Tibial artery (tissue), 4 donors: ENCODE data around the gene HLA-DMB.

Experiments
- DNase-seq, 2 donors: peaks; one replicate each; pipeline ENCODE4 v3.0.0-alpha.2; 2019
- H3K27ac ChIP-seq, 2 donors: fragments of 200-600 bp; sonication (generic) in 1 of 2; 1 replicate in 1 of 2; 2 replicates in 1 of 2; pipeline ENCODE4 v1.5.1; 2018 to 2019; ENCODE audit warnings: mild to moderate bottlenecking in 1 of 2
- H3K27me3 ChIP-seq, 2 donors: fragments of 200-600 bp; sonication (generic) in 1 of 2; one replicate each; pipeline versions ENCODE4 v1.5.1 to v1.6.0; 2016 to 2019
- H3K36me3 ChIP-seq, 3 donors: fragments of 200-600 bp; sonication (generic) in 2 of 3; one replicate each; pipeline ENCODE4 v1.5.1; 2016 to 2019; ENCODE audit warnings: mild to moderate bottlenecking in 2 of 3
- H3K4me1 ChIP-seq, 4 donors: fragments of 200-600 bp; sonication (generic) in 2 of 4; 1 replicate in 3 of 4; 2 replicates in 1 of 4; pipeline ENCODE4 v1.5.1; 2016 to 2019
- H3K4me3 ChIP-seq, 2 donors: fragments of 200-600 bp; sonication (generic) in 1 of 2; 1 replicate in 1 of 2; 2 replicates in 1 of 2; pipeline ENCODE4 v1.5.1; 2018 to 2019; ENCODE audit warnings: mild to moderate bottlenecking in 2 of 2
- H3K9me3 ChIP-seq, 3 donors: fragments of 200-600 bp; sonication (generic) in 1 of 3; one replicate each; pipeline ENCODE4 v1.5.1; 2016 to 2019
- intact Hi-C: fragments of 100-400 bp; cut with DNase I; formaldehyde crosslinking; loops from one replicate; pipeline ENCODE4 v1.15.0; 2023; ENCODE audit warnings: low total_unique reads
- TF ChIP-seq, protein P1 (sequence below), 2 experiments: fragments of 200-600 bp in 1 of 2; fragments of 450-650 bp in 1 of 2; IDR thresholded peaks; one replicate each; pipeline ENCODE4 v1.5.1; 2017 to 2019; ENCODE audit warnings: antibody characterized with exemption in 2 of 2, mild to moderate bottlenecking in 1 of 2, moderate library complexity in 1 of 2

The HLA-DMB gene

DNA sequence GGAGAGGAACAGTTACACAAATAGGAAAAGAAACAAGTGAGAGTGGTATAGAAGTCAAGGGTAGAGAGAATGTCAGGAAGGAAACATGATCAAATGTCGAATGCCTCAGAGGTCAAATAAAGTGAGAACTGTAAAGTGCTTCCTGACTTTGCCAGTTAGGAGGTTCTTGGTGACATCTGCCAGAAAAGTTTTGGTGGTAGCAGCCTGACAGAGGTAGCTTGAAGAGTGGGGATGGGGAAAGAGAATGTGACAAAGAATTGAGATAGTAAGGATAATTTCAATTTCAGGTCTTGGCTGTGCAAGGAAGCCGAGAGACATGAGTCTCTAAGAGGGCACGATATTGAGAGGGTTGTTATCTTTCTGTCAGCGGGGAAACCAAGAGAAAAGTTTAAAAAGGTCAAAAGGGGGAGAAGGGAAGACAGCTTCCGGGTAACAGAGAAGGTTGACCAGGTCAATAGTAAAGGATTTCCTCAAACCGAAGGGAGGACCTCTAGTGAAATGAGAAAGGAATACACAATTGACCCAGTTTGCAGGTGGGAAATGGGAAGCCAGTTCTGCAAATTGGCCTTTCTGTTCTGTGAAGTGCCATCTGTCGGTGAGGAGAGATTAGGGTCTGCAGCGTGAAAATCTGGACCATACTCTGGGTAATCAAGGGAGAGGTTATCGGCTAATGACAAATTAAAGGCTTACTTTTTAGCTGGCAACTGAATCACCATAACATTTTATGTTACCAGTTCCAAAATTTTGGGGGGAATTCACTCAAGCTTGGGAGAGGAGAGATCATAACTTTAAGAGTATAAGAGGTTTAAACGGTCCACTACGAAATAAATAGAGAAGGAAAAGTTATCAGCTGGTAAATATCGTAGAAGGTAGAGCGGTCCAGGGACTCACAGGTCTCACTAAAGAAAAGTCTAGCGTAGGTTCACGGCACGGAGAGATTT, 26.6 kb upstream of the HLA-DMB start:
- intact Hi-C loops: loop anchor here (5.0 kb wide), 2 partner anchors 35 to 130 kb away; partner anchors contain the start of gene TAP2
- peak overlapping the region; percentile 90 to 94 for H3K4me3 ChIP-seq
- peak overlapping the region; percentile 99 for H3K27ac ChIP-seq
- no peak for DNase-seq
- peaks cover 0 to 38% (median 12%) of the 10 kb centered on the region in 4 donors for H3K4me1 ChIP-seq
- H3K36me3 ChIP-seq: peaks cover under 1 to 3% (median 3%) of the 10 kb centered on the region in 3 donors
- no peaks in the 10 kb centered on the region for H3K27me3 ChIP-seq
- TF ChIP-seq, protein P1, sequence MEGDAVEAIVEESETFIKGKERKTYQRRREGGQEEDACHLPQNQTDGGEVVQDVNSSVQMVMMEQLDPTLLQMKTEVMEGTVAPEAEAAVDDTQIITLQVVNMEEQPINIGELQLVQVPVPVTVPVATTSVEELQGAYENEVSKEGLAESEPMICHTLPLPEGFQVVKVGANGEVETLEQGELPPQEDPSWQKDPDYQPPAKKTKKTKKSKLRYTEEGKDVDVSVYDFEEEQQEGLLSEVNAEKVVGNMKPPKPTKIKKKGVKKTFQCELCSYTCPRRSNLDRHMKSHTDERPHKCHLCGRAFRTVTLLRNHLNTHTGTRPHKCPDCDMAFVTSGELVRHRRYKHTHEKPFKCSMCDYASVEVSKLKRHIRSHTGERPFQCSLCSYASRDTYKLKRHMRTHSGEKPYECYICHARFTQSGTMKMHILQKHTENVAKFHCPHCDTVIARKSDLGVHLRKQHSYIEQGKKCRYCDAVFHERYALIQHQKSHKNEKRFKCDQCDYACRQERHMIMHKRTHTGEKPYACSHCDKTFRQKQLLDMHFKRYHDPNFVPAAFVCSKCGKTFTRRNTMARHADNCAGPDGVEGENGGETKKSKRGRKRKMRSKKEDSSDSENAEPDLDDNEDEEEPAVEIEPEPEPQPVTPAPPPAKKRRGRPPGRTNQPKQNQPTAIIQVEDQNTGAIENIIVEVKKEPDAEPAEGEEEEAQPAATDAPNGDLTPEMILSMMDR (IDR thresholded peaks at IDR 0.05): peak; percentile 38 to 39
- H3K9me3 ChIP-seq: no peaks in the 10 kb centered on the region

DNA sequence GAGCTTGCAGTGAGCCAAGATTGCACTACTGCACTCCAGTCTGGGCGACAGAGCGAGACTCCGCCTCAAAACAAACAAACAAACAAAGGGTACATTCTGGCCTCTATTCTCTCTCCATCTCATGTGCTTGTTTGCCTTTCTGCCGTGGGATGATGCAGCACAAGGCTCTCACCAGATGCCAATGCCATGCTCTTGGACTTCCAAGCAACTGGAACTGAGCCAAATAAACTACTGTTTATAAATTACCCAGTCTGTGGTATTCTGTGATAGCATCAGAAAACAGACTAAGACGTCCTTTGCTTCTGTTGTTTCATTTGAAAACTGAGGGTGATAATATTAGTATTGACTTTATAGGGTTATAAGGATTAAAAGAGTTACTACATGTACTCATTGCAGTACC, 23.9 kb upstream of the HLA-DMB start:
- no peak overlapping the region for H3K4me3 ChIP-seq
- TF ChIP-seq, protein P1 (IDR thresholded peaks at IDR 0.05): no peak
- H3K27ac ChIP-seq: no peak overlapping the region

DNA sequence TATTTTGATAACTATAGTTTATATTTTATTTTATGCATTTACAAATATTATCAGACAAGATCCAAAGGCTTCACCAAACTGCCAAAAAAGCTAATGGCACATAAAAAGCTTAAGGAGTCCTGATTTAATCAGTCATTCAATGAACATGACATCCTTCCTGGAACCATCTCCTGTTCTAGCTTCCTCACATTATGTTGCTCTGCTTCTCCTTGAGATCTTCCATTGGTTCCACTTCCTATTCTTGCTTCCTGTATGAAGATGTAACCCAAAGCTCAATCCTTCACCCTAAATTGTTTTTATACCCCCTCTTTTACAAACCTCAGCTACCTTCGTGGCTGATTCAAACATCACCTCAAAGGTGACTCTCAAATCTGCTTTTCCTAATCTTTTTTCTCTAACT, 23.0 kb upstream of the HLA-DMB start:
- intact Hi-C loops: no loop called here
- no peak for DNase-seq
- peaks cover 0 to 41% (median 12%) of the 10 kb centered on the region in 4 donors for H3K4me1 ChIP-seq
- TF ChIP-seq, protein P1 (IDR thresholded peaks at IDR 0.05): no peak
- no peak overlapping the region for H3K4me3 ChIP-seq
- no peaks in the 10 kb centered on the region for H3K36me3 ChIP-seq
- no peaks in the 10 kb centered on the region for H3K27me3 ChIP-seq
- no peak overlapping the region for H3K27ac ChIP-seq
- H3K9me3 ChIP-seq: no peaks in the 10 kb centered on the region

More for the DNA sequence above, 23.9 kb upstream of the HLA-DMB start:
- no peak for DNase-seq
- Histone ChIP-seq H3K27me3 (no peaks in the 10 kb centered on the region), H3K36me3 (no peaks in the 10 kb centered on the region), H3K9me3 (no peaks in the 10 kb centered on the region), H3K4me1 (peaks cover 0 to 41% (median 12%) of the 10 kb centered on the region in 4 donors)
- intact Hi-C loops: loop anchor here (5.0 kb wide), 2 partner anchors 32 to 127 kb away; partner anchors contain the start of gene TAP2

GRCh38 chr6:32962213-32962826, 21.5 kb upstream of the HLA-DMB start:
- TF ChIP-seq, protein P1 (IDR thresholded peaks at IDR 0.05): no peak
- peaks cover 0 to 37% (median 10%) of the 10 kb centered on the region in 4 donors for H3K4me1 ChIP-seq
- intact Hi-C loops: no loop called here

DNA sequence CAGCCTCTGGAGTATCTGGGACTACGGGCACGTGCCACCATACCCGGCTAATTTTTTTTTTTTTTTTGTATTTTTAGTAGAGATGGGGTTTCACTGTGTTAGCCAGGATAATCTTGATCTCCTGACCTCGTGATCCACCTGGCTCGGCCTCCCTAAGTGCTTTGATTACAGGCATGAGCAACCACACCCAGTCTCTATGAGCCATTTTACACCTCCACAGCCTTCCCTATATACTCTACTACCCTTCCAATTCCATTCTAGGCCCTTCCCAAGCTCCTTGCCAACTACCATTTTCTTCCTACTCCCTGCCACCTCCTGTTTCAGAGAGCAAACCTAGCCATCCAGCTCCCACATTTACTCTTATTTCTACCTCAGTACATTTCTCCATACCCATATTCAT, 19.7 kb upstream of the HLA-DMB start:
- Histone ChIP-seq H3K4me1 (peaks cover 0 to 20% (median 0%) of the 10 kb centered on the region in 4 donors), H3K36me3 (no peaks in the 10 kb centered on the region), H3K4me3 (no peak overlapping the region), H3K27me3 (no peaks in the 10 kb centered on the region), H3K9me3 (no peaks in the 10 kb centered on the region), H3K27ac (no peak overlapping the region)
- no peak for DNase-seq
- intact Hi-C loops: no loop called here
- TF ChIP-seq, protein P1 (IDR thresholded peaks at IDR 0.05): no peak

More at GRCh38 chr6:32962213-32962826, 21.5 kb upstream of the HLA-DMB start:
- DNase-seq: no peak
- Histone ChIP-seq H3K36me3 (no peaks in the 10 kb centered on the region), H3K4me3 (no peak overlapping the region), H3K27ac (no peak overlapping the region), H3K27me3 (no peaks in the 10 kb centered on the region), H3K9me3 (no peaks in the 10 kb centered on the region)
